ENCODE data around the gene ZDHHC8.

The ZDHHC8 gene

DNA sequence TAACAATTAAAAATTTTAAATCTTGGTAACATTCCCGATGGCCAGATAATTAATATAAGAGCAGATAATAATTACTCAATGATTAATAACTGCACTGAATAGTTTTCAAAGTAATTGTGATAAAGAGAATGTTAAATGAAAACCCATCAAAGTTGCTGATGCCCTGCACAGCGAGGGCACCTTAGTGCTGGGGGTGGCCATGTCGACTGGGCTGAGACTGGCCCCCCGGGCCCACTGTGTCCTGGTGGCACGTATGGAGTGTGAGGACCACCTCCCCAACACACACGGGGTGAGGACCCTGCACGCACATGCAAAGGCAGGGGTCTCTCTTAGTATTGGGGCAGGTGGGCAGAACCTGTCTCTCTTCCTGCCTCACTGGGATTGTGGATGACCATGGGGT is 34.3 kb downstream of the ZDHHC8 start:
- DNase-seq, result no peak

DNA sequence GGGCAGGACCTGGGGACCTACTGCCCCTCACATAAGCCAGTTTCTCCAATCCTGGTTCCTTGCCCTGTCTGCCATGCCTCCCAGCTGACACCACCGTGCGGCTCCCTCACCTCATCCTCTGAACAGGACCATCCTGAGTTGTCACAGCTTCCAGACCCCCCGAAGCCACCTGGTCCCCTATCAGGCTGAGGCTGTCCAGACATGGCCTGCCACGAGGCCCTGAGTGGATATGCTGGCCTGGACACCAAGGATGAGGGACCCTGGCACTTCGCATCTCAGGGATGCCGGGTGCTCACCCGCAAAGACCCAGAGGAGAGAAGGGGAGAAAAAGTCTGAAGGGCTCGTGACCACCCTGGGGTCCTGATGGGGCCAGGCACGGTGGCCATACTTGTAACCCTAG is 35.1 kb downstream of the ZDHHC8 start:
- DNase-seq, result no peak

DNA sequence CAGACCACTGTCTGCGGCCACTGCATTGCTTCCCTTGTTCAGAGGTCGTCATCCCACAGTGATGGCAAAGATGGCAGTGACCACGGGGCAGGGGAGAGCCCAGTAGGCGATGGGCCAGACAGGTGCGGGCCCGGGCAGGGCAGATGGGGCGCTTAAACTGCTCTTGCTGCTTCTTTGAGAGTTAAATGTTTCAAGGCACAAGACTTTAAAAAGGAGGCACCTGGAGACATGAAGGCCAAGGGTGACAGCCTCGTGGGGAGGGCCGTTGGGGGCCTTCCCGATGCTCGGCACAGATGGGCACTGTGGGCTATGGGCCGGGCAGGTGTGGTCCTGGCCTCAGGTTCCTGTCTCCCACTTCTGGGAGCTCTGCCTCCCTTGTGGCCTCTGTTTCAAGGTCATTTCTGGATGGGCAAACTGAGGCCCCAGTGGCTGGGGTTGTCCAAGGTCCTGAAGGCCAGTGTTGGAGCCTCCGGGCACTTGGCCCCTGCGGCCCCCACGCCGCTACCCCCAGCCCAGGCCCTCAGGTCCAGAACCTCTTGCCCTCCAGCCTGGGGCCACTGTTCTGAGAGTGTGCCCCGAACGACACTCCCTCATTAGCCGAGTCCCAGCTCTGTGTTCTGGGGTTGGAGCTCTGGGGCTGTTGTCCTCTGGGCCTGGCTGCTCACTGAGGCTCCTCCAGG is 36.2 kb downstream of the ZDHHC8 start:
- DNase-seq, result no peak

DNA sequence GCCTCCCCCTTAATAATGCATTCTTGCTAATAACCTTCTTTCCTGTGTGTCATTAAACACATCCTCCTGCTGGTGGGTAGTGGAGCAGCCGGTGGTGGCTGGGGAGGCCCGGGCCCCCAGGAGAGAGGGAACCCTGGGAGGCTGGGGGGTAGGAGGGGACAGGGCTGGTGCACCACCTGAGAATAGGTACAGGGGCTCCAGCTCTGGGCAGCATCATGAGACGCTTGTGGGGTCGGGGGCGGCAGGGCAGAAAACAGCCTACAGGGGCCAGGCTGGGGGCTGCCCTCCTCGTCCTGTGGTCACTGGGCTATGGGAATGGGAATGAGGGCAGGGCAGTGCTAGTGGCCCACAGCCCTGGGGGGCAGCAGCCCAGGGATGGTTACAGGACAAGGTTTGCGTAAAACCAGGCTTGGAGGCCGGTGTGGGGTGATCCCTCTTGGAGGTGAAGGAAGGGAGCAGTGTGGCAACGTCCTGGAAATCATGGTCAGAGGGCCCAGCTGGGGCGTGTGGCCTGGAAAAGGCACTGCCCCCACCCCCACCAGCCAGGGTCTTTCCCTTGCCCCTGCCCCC is 37.7 kb downstream of the ZDHHC8 start:
- DNase-seq, result no peak

DNA sequence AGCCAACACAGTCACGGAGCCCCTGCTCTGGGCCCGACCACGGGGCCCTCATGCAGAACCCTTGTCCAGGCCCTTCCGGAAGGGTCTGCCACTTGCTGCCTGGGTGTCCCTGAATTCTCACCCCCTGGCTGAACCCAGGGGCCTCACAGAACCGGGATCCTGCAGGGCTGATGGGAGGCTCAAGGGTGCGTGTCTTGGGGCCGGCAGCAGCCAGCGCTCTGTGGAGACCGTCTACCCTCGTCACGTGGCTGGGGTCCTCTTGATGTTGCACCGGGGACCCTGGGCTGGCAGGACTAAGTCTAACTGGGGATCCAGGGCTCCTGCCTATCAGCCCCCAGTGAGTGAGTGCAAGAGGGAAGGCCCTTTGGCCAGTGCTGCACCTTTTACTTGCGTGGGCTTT is 38.6 kb downstream of the ZDHHC8 start:
- DNase-seq, result no peak

DNA sequence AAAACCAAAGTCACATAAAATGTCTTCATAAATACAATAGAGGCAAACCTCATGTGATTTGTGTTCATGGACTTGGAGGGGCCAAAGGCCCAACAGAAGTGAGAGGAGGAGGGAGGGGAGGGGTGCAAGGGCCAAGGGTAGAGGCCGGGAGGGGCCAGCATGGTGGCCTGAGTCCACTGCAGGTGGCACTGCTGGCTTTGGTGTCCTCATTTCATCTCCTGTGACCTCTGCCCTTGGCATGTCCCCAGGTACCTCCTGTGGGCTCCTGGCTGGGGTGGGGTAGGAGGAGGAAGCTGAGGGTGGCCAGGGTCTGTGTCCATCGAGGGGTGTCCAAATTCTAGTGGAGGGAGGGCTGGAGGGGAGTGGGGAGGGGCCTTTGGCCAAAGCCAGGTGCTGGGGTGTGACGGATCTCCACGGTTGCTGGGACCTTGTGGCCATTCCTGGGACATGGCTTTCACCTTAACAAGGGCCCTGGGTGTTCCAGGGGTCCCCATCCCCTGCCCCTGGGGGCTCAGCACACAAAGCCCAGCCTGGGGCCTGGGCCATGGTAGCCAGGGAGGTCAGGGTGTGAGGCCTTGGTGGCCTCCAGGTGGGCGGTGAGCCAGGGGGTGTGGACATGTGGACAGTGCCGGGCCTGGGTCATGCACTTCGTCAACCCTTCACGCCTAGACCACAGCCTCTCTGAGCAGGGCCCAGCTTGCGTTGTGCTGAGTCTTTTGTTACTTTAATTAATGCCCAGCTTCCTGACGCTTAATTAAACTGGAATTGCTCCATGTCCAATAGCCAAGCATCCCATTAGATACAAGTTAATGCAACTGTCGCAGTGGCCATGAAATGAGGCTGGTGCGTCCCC is 39.9 kb downstream of the ZDHHC8 start:
- DNase-seq, result no peak

DNA sequence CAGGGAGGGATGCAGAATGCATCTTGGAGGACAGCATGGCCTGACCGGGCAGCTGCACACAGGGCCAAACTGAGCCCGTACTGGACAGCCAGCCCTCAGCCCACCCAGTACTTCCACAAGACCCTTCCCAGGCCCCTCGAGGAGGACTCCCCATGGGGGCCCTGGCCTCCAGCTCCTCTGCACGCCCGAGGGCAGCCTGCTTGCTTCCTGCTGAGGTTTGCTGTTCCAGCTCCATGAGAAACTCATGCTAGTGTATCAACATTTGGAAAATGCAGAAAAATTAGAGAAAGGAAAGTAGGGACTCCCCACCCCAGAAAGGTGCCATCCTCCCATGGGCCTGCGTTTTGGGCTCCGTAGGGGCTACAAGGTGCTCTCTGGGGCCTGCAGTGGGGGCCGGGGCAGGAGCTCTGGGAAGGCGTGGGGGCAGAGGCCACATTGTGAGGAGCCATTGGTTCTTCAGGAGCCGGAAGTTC is 40.6 kb downstream of the ZDHHC8 start:
- DNase-seq, result no peak

- DNase-seq, result no peak
These were observed 41.6 kb downstream of the ZDHHC8 start for GRCh38 chr22:20173246-20173645.

GRCh38 chr22:20173772-20174171 is 42.2 kb downstream of the ZDHHC8 start:
- no peak for DNase-seq

- no peak for DNase-seq
These were observed 43.4 kb downstream of the ZDHHC8 start for GRCh38 chr22:20174785-20175596.

DNA sequence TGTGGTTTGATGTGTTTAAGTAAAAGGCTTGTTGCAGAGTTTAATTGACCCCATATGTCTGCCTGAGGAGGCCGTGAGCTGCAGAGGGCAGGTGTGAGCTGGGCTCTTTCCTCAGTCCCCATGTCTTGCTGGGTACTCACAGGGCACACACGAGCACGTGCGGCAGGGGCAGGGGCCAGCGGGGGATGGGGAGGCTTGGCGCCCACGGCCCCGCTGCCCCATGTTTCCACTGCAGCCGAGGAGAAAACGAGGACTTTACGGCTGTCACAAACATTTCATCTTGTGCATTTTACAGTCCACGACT is 43.9 kb downstream of the ZDHHC8 start:
- no peak for DNase-seq

DNA sequence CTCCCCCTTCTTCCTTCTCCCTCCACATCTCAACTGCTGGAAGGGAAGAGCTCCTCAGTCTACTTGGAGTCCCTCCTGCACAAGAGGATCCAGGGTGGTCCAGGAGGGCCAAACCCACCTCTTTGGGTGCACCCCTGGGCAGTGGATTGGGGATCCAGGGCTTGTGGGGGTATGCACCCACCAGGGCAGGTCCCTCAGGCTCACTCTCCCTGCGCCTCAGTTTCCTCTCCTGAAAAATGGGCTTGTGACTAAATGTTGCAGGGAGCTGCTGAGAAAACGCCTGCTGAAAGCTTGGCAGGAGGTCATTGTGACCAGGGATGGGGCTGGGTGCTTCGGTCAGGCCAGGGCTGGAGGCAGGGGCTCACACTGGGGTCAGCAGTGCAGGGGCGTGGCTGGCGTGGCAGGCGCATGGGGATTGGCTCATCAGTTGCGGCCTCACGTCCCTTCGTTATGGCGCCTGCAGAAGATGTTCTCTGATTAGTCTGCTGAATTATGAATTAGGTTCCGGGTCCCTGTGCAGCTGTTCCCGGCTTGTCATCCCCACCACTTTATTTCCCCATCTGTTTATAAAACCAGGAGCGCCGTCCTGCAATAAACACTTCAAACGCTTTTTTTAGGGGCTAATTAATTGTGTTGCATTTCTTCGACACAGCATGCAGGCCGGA is 44.9 kb downstream of the ZDHHC8 start:
- no peak for DNase-seq

DNA sequence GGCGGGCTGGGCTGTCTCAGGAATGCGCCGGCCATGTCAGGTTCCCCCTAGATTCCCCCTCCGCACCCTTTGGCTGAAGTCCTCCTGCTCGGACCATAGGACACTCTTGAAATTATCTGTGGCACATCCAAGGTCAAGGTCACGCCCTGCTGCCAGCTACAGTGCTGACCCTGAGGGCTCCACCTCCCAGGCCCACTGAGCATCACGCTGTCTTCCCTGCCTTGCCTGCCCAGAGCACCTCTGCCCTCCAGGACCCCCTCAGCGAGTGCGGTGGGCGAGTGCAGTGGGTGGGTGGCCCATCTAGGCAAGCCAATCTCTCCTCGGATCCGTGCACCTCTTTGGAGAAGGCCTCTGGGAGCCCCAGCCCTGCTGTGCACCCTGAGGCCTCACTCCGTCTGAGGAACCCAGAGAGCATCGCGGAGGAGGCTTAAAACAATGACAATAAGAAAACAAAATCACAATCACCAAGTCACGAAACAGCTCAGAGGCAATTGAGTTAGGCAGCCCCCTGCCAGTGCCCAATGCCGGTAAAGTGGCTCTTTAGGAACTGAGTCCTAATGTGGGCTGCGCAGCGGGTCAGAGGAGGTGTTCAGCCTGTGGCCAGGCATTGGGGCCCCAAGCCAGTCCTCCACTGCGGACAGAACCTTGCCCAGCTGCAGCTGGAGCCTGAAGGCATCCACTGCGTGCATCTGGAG is 45.8 kb downstream of the ZDHHC8 start:
- DNase-seq, result no peak

DNA sequence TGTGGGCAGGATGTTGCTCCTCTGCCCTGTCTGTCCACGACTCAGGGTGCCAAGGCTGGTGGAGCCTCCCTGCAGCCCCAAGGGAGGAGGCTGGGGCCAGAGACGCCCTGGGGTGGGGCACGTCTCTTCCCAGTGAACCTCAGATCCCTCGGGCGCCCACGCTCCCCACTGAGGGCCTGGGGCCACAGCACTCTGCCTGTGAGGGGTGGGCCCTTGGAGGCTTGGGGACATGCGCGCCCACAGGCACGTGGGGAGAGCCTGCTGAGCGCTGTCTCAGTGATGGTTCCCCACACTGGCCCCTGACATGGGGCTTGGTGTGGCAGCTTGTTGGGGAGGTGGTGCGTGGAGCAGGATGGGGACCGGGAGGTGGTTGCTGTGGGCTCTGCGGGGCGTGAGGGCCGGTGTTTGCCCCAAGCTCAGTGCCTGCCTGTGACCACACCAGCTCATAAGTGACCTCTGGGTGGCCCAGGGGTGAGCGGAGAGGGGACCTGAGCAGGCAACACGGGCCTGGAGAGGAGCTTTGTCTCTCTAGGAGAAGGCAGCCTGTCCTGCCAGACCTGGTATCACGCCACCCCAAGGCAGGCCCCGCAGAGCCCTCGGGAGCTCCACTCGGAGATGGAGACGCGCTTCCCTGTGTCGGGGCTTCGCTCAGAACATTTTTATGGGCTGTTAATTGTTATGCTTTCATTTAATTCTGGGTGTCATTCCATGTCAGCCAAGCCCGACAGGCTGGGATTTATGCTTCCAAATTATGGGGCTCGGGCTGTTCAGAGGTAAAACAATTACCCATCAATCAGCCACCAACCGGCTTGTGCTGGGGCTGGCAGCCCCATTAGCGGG is 46.7 kb downstream of the ZDHHC8 start:
- no peak for DNase-seq

GRCh38 chr22:20178915-20179227 is 47.3 kb downstream of the ZDHHC8 start:
- no peak for DNase-seq

DNA sequence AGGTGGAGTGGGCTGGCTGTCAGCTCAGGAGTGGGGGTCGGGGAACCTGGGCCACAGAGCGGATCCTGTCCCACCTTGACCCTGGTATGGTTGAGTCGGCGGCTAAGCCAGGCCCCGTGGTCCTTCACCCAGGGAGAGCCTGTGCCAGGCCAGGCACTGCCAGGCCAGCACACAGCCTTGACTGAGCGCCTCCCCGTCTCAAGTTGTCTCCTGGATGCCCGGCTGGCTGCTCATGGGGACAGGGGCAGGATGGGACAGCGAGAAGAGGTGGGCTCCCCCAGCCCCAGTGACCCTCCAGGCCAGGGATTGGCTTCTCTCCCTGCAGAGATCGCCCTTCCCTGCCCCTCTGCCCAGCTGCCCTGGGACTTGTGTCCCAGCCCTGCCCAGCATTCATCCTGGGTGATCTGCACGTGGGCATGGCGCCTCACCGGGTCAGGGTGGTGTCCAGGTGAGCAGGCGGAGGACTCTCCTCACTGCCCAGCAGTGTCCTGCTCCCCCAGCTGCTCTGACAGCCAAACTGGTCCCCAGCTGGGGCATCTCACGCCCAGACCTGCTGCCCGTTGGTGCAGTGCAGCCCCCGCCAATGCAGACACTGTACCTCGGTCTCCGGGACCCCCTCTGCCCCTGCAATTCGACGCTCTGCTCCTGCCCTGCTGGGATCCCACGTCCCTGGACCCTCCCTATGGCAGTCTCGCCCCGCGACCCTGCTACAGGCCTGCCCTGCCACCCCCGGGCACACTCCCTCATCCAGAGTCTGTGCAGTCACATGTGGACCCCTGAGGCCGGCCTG is 48.0 kb downstream of the ZDHHC8 start:
- DNase-seq, result no peak

DNA sequence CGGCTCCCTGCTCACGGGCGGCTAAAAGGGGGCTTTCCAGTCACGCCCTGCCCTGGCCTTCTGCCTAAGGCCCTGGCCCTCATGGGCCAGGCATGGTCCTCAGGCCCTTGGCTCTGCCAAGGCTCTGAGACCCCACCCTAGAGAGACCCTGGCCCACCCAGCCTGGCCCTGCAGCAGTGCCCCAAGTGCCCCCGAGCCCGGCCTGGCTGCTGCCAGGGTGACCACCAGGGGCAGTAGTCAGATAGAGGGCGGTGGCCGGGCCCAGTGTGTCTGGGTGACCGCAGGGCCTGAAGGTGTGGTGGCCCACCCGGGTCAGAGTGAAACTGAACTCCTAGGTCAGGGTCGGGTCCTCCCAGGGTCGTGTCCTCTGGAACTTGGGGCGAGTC is 48.6 kb downstream of the ZDHHC8 start:
- DNase-seq, result no peak

GRCh38 chr22:20180640-20181039 is 49.0 kb downstream of the ZDHHC8 start:
- DNase-seq, result no peak

- DNase-seq, result no peak
These were observed 49.7 kb downstream of the ZDHHC8 start for GRCh38 chr22:20181194-20181883.

DNA sequence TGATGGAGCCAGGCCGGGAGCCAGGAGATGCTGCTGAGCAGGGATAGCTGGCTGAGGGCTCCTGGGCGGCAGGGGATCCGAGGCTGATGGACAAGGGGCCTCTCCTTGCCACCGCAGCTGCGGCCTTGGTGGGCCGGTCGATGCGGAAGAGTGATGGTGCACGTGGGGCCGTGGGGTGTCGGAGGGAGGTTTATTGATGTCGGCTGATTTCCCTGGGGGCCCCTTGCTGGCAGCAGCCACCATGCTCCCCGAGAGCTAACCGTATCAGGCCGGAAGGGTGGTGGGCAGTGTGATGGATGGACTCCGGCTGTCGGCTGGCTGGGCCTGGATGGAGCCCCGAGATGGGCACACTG is 50.3 kb downstream of the ZDHHC8 start:
- no peak for DNase-seq
